Measurements from ENCODE around the gene SH3YL1.
A peak's percentile ranks its signal among the peaks of the same experiment; 100 is the strongest.

Gene SH3YL1

GRCh38 chr2:257842-258241, 6.0 kb downstream of the SH3YL1 start:
- no peak for DNase-seq (ENCODE audit: low spot score)

GRCh38 chr2:257429-257828, 6.4 kb downstream of the SH3YL1 start:
- no peak for DNase-seq (ENCODE audit: low spot score)

- no peak for DNase-seq (ENCODE audit: low spot score)
Observed at GRCh38 chr2:256094-256493, 7.7 kb downstream of the SH3YL1 start.

DNA sequence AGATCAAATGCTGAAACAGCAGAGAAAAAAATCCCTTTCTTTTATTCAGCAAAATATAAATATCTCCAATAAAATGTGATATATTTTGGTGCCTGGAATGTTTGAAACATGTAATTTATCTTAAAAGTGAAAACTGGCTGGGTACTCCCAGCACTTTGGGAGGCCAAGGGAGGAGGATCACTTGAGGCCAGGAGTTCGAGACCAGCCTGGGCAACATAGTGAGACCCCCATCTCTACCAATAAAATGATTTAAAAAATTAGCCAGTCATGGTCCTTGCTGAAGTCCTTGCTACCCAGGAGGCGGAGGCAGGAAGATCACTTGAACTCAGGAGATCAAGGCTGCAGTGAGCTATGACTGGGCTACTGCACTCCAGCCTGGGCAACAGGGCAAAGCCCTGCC, 8.6 kb downstream of the SH3YL1 start:
- no peak for DNase-seq (ENCODE audit: low spot score)

GRCh38 chr2:254241-254640, 9.6 kb downstream of the SH3YL1 start:
- no peak for DNase-seq (ENCODE audit: low spot score)

- no peak for DNase-seq (ENCODE audit: low spot score)
Observed at GRCh38 chr2:253202-253638, 10.6 kb downstream of the SH3YL1 start.

DNA sequence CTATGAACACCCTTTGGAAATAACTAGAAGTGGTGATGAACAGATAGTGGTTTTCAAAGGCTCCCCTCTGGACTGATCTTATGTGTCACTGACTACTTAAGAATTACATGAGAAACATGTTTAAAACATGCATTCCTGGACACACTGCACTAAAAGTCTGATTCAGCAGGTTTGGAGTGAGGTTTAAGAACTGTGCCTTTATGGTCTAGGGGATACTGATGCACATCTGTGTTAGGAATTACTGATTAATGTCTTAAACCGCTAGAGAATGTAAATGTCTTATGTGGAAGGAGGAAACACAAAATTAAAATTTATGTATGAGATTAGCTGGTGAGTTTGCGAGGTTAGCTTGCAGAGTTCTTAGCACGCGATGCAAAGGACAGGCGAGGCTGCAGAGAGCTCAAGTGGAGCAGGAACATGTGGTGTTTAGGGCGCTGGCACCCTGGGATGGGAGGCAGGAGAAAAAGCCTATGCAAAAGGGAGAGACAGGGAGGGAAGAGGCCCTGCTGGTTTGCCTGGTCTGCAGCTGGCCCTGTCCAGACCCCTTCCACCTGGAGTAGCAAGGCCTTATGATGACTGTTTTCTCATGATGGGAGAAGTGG, 11.7 kb downstream of the SH3YL1 start:
- no peak for DNase-seq (ENCODE audit: low spot score)

GRCh38 chr2:249538-250042, 14.2 kb downstream of the SH3YL1 start:
- no peak for DNase-seq (ENCODE audit: low spot score)

GRCh38 chr2:248724-249123, 15.1 kb downstream of the SH3YL1 start:
- DNase-seq (ENCODE audit: low spot score) = no peak

GRCh38 chr2:246489-247144, 17.2 kb downstream of the SH3YL1 start:
- peak; percentile 54 for DNase-seq (ENCODE audit: low spot score)

GRCh38 chr2:244547-244946, 19.3 kb downstream of the SH3YL1 start:
- DNase-seq (ENCODE audit: low spot score) = no peak

- no peak for DNase-seq (ENCODE audit: low spot score)
Observed at GRCh38 chr2:238869-239268, 25.0 kb downstream of the SH3YL1 start.

GRCh38 chr2:238431-238830, 25.4 kb downstream of the SH3YL1 start:
- no peak for DNase-seq (ENCODE audit: low spot score)

DNA sequence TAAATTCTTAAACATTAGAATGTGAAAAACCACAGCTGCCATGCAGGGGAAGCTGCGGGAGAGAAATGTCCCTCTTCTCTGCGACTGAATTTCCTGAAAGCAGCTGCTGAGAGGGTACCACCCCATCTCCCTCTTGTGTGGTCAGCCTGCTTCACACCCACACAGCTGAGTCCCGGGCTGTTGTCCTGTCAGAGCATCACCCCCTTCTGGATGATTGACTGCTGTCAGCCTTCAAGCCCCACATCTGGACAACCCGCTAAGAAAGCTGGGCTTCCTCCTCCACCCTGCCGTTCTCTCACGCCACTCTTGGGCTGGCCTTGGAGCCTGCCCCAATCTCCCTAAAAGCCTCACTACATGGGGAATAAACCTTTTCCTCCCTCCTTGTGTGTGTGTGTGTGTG, 26.0 kb downstream of the SH3YL1 start:
- DNase-seq (ENCODE audit: low spot score) = no peak

DNA sequence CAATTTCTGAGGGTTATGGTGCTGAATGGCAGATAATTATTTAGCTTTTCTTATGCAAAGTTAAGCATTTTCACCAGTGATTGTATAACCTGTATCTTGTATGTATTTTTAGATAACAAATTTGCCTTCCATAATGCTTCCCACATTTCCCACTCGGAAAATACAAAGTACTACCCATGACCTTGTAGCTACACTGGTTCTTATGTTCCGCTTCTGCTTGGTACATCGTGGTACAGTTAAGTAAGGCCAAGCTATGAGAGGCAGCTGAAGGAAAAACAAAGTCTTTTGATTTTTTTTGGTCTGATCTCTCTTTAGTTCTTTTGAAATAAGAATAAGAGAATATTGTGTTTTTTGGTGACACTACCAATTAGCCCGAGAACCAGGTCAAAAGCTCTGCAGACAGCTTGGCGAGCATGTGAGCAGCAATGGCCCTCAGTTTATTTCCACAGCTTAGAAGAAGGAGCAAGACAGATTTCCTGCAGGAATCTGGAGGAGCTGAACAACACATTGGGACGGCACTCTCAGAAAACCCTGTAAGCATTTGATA, 26.8 kb downstream of the SH3YL1 start:
- DNase-seq (ENCODE audit: low spot score) = no peak

DNA sequence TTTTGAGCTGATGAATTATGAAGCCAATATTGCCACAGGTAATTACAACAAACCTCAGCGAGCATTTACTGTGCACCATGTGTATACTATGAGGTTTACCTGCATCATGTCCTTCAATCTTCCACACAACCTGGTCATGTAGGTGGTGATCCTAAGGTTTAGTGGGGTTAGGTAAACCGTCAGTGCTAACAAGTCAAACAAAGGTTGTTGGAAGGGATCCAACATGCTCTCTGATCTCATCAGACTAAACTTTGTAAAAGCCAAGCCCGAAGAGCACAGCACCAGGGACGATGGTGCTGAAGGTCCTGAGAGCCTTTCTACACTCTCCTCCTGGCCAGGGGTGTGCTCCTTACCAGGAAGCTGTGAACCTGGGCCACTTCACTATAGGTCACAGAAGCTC, 29.4 kb downstream of the SH3YL1 start:
- DNase-seq (ENCODE audit: low spot score) = no peak

DNA sequence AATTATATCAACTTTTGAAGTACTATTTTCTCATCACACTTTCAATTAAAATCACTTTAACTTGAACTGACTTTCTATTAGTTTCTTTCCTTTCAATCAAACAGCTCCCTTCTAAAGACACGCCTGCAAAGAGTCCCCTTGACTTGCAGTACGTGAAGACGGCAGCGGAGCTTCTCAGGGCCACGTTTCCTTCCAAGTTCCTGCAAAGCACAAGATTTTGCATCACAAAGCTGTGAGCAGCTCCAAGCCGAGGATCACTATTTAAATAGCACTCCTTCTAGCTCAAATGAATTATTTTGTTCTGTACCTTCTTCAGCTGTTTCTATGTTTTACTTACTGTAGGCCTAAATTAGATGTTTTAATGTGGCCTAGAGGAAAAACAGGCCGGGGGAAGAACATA, 30.8 kb downstream of the SH3YL1 start:
- no peak for DNase-seq (ENCODE audit: low spot score)

DNA sequence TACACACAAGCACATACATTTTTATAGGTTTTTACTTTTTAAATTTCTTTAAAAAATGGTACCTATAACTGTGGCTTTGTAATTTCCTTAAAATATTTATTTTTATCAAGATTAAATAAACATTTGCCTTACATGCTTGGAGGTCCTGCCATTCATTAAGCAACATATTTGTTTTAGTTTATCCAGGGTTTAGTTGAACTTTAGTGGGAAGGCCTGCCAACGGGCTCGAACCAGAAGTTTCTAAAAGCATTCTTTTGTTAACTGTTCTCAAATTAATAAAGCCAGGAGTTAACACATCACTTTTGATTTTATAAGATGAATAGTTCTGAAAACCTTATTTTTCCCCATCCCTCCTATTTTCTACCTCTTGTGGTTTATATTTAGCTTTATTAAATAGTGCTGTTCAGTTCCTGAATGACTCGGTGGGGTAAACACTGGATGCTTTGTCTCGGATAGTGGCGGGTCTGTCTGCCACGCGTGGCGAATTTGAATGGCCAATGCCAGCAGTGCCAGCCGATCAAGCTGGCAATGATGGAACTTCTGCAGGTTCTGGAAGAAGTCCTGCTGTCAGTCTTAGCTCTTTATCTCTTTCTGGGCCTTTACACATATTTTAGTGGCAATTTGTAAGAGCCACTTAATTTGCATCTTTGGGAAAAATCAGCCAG, 32.2 kb downstream of the SH3YL1 start:
- no peak for DNase-seq (ENCODE audit: low spot score)

DNA sequence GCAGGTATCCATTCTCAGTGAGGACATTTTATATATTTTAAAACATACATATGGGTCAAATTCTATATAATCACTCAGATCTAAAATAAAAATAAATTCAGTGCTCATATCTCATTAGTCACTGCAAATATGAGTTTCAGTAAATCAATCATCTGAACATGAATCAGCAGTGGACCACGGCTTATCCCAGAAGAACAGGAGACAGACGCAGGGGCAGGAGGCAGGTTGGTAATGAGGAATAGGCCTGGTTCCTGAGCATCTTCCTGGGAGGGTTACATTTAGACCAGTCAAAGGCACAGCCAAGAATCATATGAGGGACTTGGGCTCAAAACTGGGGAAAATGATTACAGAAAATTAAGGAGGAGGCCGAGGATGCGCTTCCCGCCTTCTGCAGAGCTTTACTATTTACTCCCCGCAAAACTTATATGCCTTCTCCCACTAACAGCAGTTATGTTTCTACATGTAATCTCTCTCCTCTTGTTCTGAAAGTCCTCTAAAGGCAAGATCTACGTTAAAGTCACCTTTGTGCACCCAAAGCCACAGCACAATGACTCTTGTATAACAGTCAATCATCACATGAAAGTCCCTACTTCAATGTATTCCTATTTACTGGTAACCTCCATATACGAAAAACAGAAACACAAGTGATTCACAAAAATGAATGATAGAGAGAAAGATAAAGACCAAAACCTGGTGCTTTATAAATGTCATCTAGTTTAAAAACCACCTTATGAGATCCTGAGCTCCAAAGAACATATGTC, 35.1 kb downstream of the SH3YL1 start:
- no peak for DNase-seq (ENCODE audit: low spot score)

GRCh38 chr2:228115-228514, 35.7 kb downstream of the SH3YL1 start:
- DNase-seq (ENCODE audit: low spot score) = no peak

DNA sequence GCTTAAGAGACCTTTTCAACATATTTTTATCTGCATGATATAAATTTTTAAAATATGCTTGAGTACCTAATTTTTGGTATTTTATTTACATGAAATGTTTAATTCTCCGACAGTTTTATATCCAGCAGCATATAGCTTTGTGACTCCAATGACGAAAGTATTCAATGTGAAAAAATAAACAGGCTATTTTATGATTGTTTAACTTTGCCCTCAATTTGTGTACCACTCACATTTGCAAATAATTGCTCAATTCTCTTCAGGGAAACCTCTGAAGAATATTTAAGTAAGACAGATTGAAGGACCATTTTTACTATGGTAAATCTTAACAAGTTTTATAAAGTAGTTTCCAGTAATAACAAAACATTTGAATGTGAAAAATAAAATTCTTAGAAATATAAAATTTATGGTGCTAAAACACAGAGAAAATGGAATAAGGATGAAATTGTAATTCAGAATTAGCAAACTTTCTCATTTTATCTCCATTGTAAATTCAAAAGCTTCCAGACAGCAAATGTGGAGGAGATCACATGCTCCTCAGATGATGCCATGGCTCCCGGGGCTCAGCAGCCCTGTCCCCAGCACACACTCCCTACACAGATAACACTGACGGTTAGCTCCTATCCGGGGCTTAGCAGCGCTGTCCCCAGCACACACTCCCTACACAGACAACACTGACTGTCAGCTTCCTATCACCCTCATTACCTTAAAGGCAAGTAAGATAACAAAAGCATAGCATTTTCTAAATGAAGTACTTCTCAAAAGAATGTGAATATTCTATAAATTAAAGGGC, 39.7 kb downstream of the SH3YL1 start:
- DNase-seq (ENCODE audit: low spot score) = no peak

DNA sequence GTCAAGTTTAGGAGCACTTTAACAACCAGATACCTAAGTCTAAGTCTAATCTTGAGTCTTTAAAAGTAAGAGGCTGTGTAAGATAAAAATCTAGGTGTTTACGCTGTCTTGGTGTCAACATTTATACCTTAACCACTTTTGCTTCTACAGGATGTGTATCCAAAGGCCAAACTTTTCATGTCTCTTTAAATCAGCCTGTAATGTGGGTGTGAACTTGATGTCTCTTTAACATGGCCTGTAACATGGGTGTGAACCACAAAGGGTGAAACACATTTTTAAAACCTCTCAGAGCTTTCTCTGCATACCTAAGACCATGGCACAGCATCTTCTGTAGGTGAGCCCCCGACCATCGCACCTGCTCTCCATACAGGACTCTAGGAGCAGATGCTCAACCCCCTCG, 40.4 kb downstream of the SH3YL1 start:
- no peak for DNase-seq (ENCODE audit: low spot score)

All from CD4-positive, alpha-beta T cell treated with Interleukin-6 at 100 ng/mL for 8 hours (primary cell).